ENCODE results near the gene HLF.

DNA sequence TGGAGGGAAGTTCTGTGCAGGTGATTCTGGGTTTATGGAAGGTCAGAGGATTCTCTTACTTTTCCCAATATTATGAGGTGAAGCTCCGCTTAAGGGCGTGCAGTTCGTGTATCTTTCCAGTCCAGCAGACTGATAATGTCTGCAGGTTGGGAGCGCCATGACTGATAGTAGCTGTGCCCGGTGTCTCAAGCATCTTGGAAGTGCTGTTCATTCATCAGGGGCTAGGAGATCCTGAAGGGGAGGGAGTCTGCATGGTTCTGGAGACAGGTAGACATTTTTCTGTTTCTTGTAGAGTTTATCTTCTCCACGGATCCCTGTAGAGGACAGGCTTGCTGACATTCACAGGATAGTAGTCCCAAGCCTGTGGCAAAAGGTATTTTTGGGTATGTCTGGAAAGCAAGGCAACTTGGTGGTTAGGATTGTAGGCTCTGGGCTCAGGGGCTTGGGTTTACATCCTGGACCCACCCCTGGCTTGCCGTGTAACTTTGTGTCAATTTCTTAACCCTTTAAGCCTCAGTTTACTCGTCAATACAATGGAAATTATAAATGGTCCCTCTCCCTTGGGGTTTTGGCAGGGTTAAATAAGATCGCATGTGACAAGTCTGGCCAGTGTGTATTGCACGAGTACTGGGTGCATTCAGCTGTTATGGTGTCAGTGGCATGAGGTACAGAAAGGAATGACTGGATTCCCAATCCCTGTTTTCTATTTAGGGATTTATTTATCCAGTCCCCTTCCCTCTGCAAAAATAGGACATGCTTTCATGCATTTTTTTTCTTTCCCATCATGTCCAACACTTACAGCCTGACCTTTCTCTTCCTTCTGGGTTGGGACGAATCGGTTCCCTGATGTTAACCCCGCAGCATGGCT, 8.2 kb downstream of the HLF start:
- TF ChIP-seq, protein P1, sequence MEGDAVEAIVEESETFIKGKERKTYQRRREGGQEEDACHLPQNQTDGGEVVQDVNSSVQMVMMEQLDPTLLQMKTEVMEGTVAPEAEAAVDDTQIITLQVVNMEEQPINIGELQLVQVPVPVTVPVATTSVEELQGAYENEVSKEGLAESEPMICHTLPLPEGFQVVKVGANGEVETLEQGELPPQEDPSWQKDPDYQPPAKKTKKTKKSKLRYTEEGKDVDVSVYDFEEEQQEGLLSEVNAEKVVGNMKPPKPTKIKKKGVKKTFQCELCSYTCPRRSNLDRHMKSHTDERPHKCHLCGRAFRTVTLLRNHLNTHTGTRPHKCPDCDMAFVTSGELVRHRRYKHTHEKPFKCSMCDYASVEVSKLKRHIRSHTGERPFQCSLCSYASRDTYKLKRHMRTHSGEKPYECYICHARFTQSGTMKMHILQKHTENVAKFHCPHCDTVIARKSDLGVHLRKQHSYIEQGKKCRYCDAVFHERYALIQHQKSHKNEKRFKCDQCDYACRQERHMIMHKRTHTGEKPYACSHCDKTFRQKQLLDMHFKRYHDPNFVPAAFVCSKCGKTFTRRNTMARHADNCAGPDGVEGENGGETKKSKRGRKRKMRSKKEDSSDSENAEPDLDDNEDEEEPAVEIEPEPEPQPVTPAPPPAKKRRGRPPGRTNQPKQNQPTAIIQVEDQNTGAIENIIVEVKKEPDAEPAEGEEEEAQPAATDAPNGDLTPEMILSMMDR (IDR thresholded peaks at IDR 0.05; ENCODE audit: extremely low read depth in 1 of 2, insufficient read depth in 1 of 2, low read depth in 1 of 2, low read length in 2 of 2) = no peak
- TF ChIP-seq POLR2A (IDR thresholded peaks at IDR 0.05; ENCODE audit: low read depth, low read length) = no peak
- no peak for TF ChIP-seq MYC (IDR thresholded peaks at IDR 0.05; ENCODE audit: low read depth, low read length)
- TF ChIP-seq EZH2 (IDR thresholded peaks at IDR 0.05; ENCODE audit: borderline replicate concordance, low read depth, low read length, severe bottlenecking) = no peak

All from endothelial cell of umbilical vein (primary cell).